ENCODE data around the gene FRMPD4. TPM values are rescaled to one million over a fixed set of nuclear protein-coding genes. Genes with fewer than 3 reads are reported as not detected.

Gene FRMPD4
- total and polyA plus RNA-seq, 2 donors (not counting 3 experiments of a cell fraction or from before 2014, with no cell fraction given) = not detected

GRCh38 chrX:12611471-12611870 is 473.2 kb downstream of the FRMPD4 start:
- no peaks in the 10 kb centered on the region for H3K9me3 ChIP-seq (replicated peaks; ENCODE audit: control insufficient read depth, insufficient read depth, low read length)
- no peak overlapping the region for H3K4me3 ChIP-seq (replicated peaks in 1 of 3; ENCODE audit: insufficient read depth in 1 of 3, low read depth in 1 of 3, low read length in 3 of 3)
- H3K4me1 ChIP-seq (ENCODE audit: control insufficient read depth, extremely low read depth, insufficient read depth, low read length) = no peaks in the 10 kb centered on the region
- H3K27ac ChIP-seq (ENCODE audit: insufficient read depth, low read depth, low read length) = no peak overlapping the region
- H2AFZ ChIP-seq (ENCODE audit: low read depth, low read length) = no peak overlapping the region
- H4K20me1 ChIP-seq (replicated peaks; ENCODE audit: control insufficient read depth, extremely low read depth, insufficient read depth, low read length) = no peaks in the 10 kb centered on the region
- FAIRE-seq (no peak), DNase-seq (ENCODE audit: low read depth, low spot score) (no peak)
- no peak overlapping the region for H3K4me2 ChIP-seq (ENCODE audit: insufficient read depth, low read length)
- dilution Hi-C loops (cut with MboI; ENCODE audit: extremely low pct_ligation_motif_present, low sequenced_read_pairs) = no loop called here
- ChIA-PET CTCF (no interaction called here), POLR2A (no interaction called here)
- intact Hi-C loops (cut with micrococcal nuclease) = no loop called here
- H3K9me1 ChIP-seq (replicated peaks; ENCODE audit: control insufficient read depth, extremely low read depth, insufficient read depth, low read length) = no peaks in the 10 kb centered on the region
- no peaks in the 10 kb centered on the region for H3K36me3 ChIP-seq (ENCODE audit: control insufficient read depth in 2 of 2, extremely low read depth in 1 of 2, insufficient read depth in 2 of 2, low read length in 2 of 2)
- no peak for TF ChIP-seq JUN (IDR thresholded peaks at IDR 0.05; ENCODE audit: borderline replicate concordance, insufficient read depth, insufficient read length, low read depth)
- TF ChIP-seq CTCF (IDR thresholded peaks at IDR 0.05; ENCODE audit: extremely low read depth in 1 of 2, insufficient read depth in 1 of 2, low read depth in 1 of 2, low read length in 2 of 2) = no peak
- TF ChIP-seq, protein P1, sequence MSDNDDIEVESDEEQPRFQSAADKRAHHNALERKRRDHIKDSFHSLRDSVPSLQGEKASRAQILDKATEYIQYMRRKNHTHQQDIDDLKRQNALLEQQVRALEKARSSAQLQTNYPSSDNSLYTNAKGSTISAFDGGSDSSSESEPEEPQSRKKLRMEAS (IDR thresholded peaks at IDR 0.05; ENCODE audit: insufficient read depth, insufficient read length) = no peak
- TF ChIP-seq POLR2A (IDR thresholded peaks at IDR 0.05; ENCODE audit: low read depth, low read length) = no peak
- no peak for TF ChIP-seq EZH2 (IDR thresholded peaks at IDR 0.05; ENCODE audit: borderline replicate concordance, low read depth, low read length, severe bottlenecking)
- no peak overlapping the region for H3K9ac ChIP-seq (replicated peaks; ENCODE audit: extremely low read depth, insufficient read depth, low read length)
- no peaks in the 10 kb centered on the region for H3K79me2 ChIP-seq (ENCODE audit: control insufficient read depth, insufficient read depth, low read length)
- H3K27me3 ChIP-seq (ENCODE audit: control insufficient read depth in 2 of 2, insufficient read depth in 2 of 2, low read length in 2 of 2) = no peaks in the 10 kb centered on the region
- no TSS peak for BruUV-seq (replicated peaks)

DNA sequence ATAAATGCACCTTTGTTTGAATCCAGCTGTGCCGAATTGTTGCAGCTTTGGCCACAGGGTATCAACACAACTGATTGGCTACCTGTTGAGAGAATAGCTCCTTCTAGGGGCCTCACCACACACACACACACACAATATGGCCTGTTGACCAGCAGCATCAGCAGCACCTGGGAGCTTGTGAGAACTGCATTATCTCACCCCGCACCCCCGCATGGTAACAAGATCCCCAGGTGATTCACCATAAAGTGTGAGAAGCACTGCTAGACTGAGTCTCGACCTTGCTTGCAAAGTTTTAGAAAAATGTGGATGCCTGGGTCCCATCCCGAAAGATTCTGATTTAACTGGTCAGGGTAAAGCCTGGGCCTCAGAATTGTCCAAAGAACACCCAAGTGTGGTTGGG is 476.0 kb downstream of the FRMPD4 start:
- Histone ChIP-seq H3K9ac (replicated peaks; ENCODE audit: extremely low read depth, insufficient read depth, low read length) (no peak overlapping the region), H3K9me1 (replicated peaks; ENCODE audit: control insufficient read depth, extremely low read depth, insufficient read depth, low read length) (no peaks in the 10 kb centered on the region), H3K4me2 (ENCODE audit: insufficient read depth, low read length) (no peak overlapping the region), H2AFZ (ENCODE audit: low read depth, low read length) (no peak overlapping the region), H3K27ac (ENCODE audit: insufficient read depth, low read depth, low read length) (no peak overlapping the region), H3K4me1 (ENCODE audit: control insufficient read depth, extremely low read depth, insufficient read depth, low read length) (no peaks in the 10 kb centered on the region), H3K36me3 (ENCODE audit: control insufficient read depth in 2 of 2, extremely low read depth in 1 of 2, insufficient read depth in 2 of 2, low read length in 2 of 2) (no peaks in the 10 kb centered on the region), H3K27me3 (ENCODE audit: control insufficient read depth in 2 of 2, insufficient read depth in 2 of 2, low read length in 2 of 2) (no peaks in the 10 kb centered on the region), H3K4me3 (replicated peaks in 1 of 3; ENCODE audit: insufficient read depth in 1 of 3, low read depth in 1 of 3, low read length in 3 of 3) (no peak overlapping the region), H3K9me3 (replicated peaks; ENCODE audit: control insufficient read depth, insufficient read depth, low read length) (no peaks in the 10 kb centered on the region), H4K20me1 (replicated peaks; ENCODE audit: control insufficient read depth, extremely low read depth, insufficient read depth, low read length) (no peaks in the 10 kb centered on the region), H3K79me2 (ENCODE audit: control insufficient read depth, insufficient read depth, low read length) (no peaks in the 10 kb centered on the region)
- FAIRE-seq = no peak
- dilution Hi-C loops (cut with MboI; ENCODE audit: extremely low pct_ligation_motif_present, low sequenced_read_pairs) (no loop called here), intact Hi-C loops (cut with micrococcal nuclease) (no loop called here)
- BruUV-seq (replicated peaks) = no TSS peak
- POLR2A ChIA-PET = no interaction called here
- no peak for DNase-seq (ENCODE audit: low read depth, low spot score)
- TF ChIP-seq EZH2 (IDR thresholded peaks at IDR 0.05; ENCODE audit: borderline replicate concordance, low read depth, low read length, severe bottlenecking) (no peak), GATA2 (IDR thresholded peaks at IDR 0.05; ENCODE audit: insufficient read depth, insufficient read length, low read depth, low read length) (no peak), JUN (IDR thresholded peaks at IDR 0.05; ENCODE audit: borderline replicate concordance, insufficient read depth, insufficient read length, low read depth) (no peak), FOS (IDR thresholded peaks at IDR 0.05; ENCODE audit: borderline replicate concordance, insufficient read depth, low read length) (no peak), CTCF (IDR thresholded peaks at IDR 0.05; ENCODE audit: extremely low read depth in 1 of 2, insufficient read depth in 1 of 2, low read depth in 1 of 2, low read length in 2 of 2) (no peak), POLR2AphosphoS5 (IDR thresholded peaks at IDR 0.05; ENCODE audit: insufficient read depth, low read depth, low read length) (no peak), POLR2A (IDR thresholded peaks at IDR 0.05; ENCODE audit: low read depth, low read length) (no peak), MYC (IDR thresholded peaks at IDR 0.05; ENCODE audit: low read depth, low read length) (no peak)
- TF ChIP-seq, protein P1 (IDR thresholded peaks at IDR 0.05; ENCODE audit: insufficient read depth, insufficient read length) = no peak
- CTCF ChIA-PET = no interaction called here
